T-cell (primary cell): ENCODE measurements around the gene CCDC3. TPM values are rescaled to one million over a fixed set of nuclear protein-coding genes. Genes with fewer than 3 reads are reported as not detected.

Experiments
- ATAC-seq, 4 experiments: fragments of 200-7000 bp in 3 of 4; fragments of 150-1000 bp in 1 of 4; cut with Tn5 transposase; replicated peaks in 1 of 4; 1 replicate in 3 of 4; 2 replicates in 1 of 4; pipeline ENCODE4 v1.10.0; 2021; ENCODE audit warnings: moderate library complexity in 3 of 4, mild to moderate bottlenecking in 2 of 4, moderate number of reproducible peaks in 1 of 4
- CTCF ChIA-PET, 2 donors: fragments of 300-600 bp; sonication (Branson Sonifier 250); formaldehyde crosslinking; loops; one replicate each; lab custom pipeline; 2022; ENCODE audit warnings: antibody characterized with exemption in 2 of 2; lab: Charles Lee
- POLR2A ChIA-PET, 2 donors: fragments of 300-600 bp; sonication (Branson Sonifier 250); formaldehyde crosslinking; loops; one replicate each; lab custom pipeline; 2022; ENCODE audit warnings: antibody characterized with exemption in 2 of 2; lab: Charles Lee
- DNase-seq, 35 experiments: peaks; one replicate each; pipeline versions ENCODE4 v3.0.0 to v3.0.0-alpha.2; 2013 to 2023
- H3K27ac ChIP-seq: one replicate; pipeline ENCODE4 v1.5.1; 2013; ENCODE audit warnings: low read length
- H3K27me3 ChIP-seq, 2 experiments: replicated peaks in 1 of 2; 1 replicate in 1 of 2; 2 replicates in 1 of 2; pipeline versions ENCODE4 v1.6.1 to v1.7.0; 2013; ENCODE audit warnings: low read length in 1 of 2, mixed read lengths in 1 of 2; ENCODE audit not compliant: control insufficient read depth in 2 of 2, insufficient read depth in 2 of 2; ENCODE audit errors: extremely low read depth in 1 of 2
- H3K36me3 ChIP-seq, 2 donors: 1 replicate in 1 of 2; 2 replicates in 1 of 2; pipeline versions ENCODE4 v1.6.1 to v1.7.0; 2013; ENCODE audit warnings: low read length in 1 of 2; ENCODE audit not compliant: control insufficient read depth in 2 of 2, insufficient read depth in 1 of 2; ENCODE audit errors: extremely low read depth in 1 of 2
- H3K4me1 ChIP-seq, 2 experiments: 1 replicate in 1 of 2; 2 replicates in 1 of 2; pipeline versions ENCODE4 v1.6.1 to v1.7.0; 2013; ENCODE audit warnings: low read length in 2 of 2, mixed read lengths in 1 of 2; ENCODE audit not compliant: insufficient read depth in 2 of 2, control insufficient read depth in 1 of 2; ENCODE audit errors: extremely low read depth in 1 of 2
- H3K4me3 ChIP-seq, 2 donors: 1 replicate in 1 of 2; 2 replicates in 1 of 2; pipeline versions ENCODE4 v1.5.1 to v1.7.0; 2013; ENCODE audit warnings: mild to moderate bottlenecking in 2 of 2, low read length in 1 of 2, moderate library complexity in 1 of 2; ENCODE audit not compliant: control insufficient read depth in 1 of 2; ENCODE audit errors: extremely low read depth in 1 of 2
- H3K9me3 ChIP-seq: 2 replicates; pipeline ENCODE4 v1.7.0; 2013
- H3K27ac Mint-ChIP-seq, 2 donors: one replicate each; pipeline ENCODE4 v1.8.0; 2020 to 2021; ENCODE audit warnings: mild to moderate bottlenecking in 2 of 2, mixed read lengths in 2 of 2
- H3K27me3 Mint-ChIP-seq, 2 donors: one replicate each; pipeline ENCODE4 v1.8.0; 2021 to 2022; ENCODE audit warnings: mixed read lengths in 2 of 2
- H3K36me3 Mint-ChIP-seq: one replicate; pipeline ENCODE4 v1.8.0; 2021; ENCODE audit warnings: mixed read lengths
- H3K4me1 Mint-ChIP-seq, 3 donors: one replicate each; pipeline ENCODE4 v1.8.0; 2020 to 2022; ENCODE audit warnings: mixed read lengths in 3 of 3, mild to moderate bottlenecking in 1 of 3
- H3K4me3 Mint-ChIP-seq, 3 donors: one replicate each; pipeline ENCODE4 v1.8.0; 2020 to 2022; ENCODE audit warnings: mild to moderate bottlenecking in 3 of 3, mixed read lengths in 3 of 3, moderate library complexity in 3 of 3
- H3K9me3 Mint-ChIP-seq, 3 donors: one replicate each; pipeline ENCODE4 v1.8.0; 2020 to 2022; ENCODE audit warnings: mixed read lengths in 3 of 3
- WGBS: methylation state at CpG from one replicate; pipeline ENCODE4 v1.1.5; 2013; ENCODE audit warnings: missing lambda C conversion rate; ENCODE audit not compliant: insufficient coverage; 5-methylcytosine and 5-hydroxymethylcytosine counted together
- total RNA-seq, 35 experiments: library from RNA in 6 of 35; stranded (reverse) in 6 of 35; fragments of 120-200 nt in 1 of 35; gene quantifications; one replicate each; pipeline versions ENCODE4 v1.2.1 to v1.2.4 and lab custom pipeline; 2013 to 2026

Gene CCDC3
- total RNA-seq, 5 donors from 2014 or later (not counting 1 experiment from before 2014, with no cell fraction given): 0.06 to 0.20 (median 0.16) TPM; not detected in 2

DNA sequence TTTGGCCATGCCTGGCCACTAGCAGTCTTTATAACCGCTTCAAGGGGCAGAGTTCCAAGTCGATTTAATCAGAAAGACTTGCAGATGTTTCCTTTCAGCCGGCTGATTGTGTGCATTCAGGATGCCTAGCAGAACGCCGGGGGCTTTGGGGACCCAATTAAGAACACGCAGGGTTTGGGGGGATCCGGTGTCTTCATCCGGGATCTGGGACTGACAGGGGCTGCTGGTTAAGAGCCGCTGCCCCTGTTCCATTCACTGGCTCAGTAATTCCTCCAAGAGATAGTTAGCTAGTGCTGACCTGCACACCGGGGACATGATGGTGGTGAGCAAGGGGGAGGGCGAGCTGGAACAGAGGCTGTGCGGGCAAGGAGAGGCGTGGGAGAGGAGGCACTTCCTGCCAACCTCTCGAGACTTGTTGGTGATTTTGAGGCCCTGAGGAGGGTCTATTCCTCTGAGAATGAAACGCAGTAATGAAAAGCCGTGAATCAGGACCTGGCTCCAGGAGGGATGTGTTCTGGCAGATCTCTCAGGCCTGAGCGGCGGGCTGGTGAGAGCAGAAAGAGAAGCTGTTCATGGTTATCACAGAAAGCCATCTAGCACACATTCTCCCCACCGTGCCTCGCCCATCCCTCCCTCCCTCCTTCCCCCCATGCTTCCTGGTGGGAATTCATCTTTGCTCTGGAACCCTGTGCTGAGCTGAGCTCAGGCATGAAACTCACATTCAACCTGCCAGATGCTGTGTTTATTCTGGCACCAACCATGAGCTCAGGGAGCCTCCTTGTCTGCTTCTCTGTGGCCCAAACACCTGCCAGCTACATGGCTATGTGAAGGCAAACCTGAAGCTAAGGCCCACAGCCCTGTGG, 152.0 kb downstream of the CCDC3 start:
- H3K36me3 Mint-ChIP-seq: no peaks in the 10 kb centered on the region
- H3K27me3 Mint-ChIP-seq: peaks cover 30 to 38% of the 10 kb centered on the region in 2 donors
- Histone ChIP-seq H3K4me3 (no peak overlapping the region), H3K27ac (no peak overlapping the region), H3K36me3 (no peaks in the 10 kb centered on the region), H3K4me1 (no peaks in the 10 kb centered on the region), H3K27me3 (peaks cover 0 to 35% of the 10 kb centered on the region in 2 experiments), H3K9me3 (no peaks in the 10 kb centered on the region)
- CTCF ChIA-PET: no interaction called here
- peaks cover 0 to 4% (median 0%) of the 10 kb centered on the region in 3 donors for H3K9me3 Mint-ChIP-seq
- no peak overlapping the region for H3K27ac Mint-ChIP-seq
- no peak overlapping the region for H3K4me3 Mint-ChIP-seq
- no peak for DNase-seq
- peaks cover 0 to 5% (median 3%) of the 10 kb centered on the region in 3 donors for H3K4me1 Mint-ChIP-seq
- POLR2A ChIA-PET: no interaction called here
- WGBS: 21% methylated on average over 15 of the region's 20 CpGs
- no peak for ATAC-seq

- peaks cover 26 to 35% of the 10 kb centered on the region in 2 donors for H3K27me3 Mint-ChIP-seq
- peaks cover 0 to 4% (median 0%) of the 10 kb centered on the region in 3 donors for H3K9me3 Mint-ChIP-seq
- CTCF ChIA-PET: no interaction called here
- H3K4me1 Mint-ChIP-seq: peaks cover 0 to 5% (median 3%) of the 10 kb centered on the region in 3 donors
- Histone ChIP-seq H3K27me3 (peaks cover 0 to 35% of the 10 kb centered on the region in 2 experiments), H3K36me3 (no peaks in the 10 kb centered on the region), H3K27ac (no peak overlapping the region), H3K4me1 (no peaks in the 10 kb centered on the region), H3K9me3 (no peaks in the 10 kb centered on the region), H3K4me3 (no peak overlapping the region)
- WGBS: 80% methylated on average over 4 of the region's 11 CpGs
- H3K27ac Mint-ChIP-seq: no peak overlapping the region
- POLR2A ChIA-PET: no interaction called here
- no peak overlapping the region for H3K4me3 Mint-ChIP-seq
- no peak for DNase-seq
- no peaks in the 10 kb centered on the region for H3K36me3 Mint-ChIP-seq
- no peak for ATAC-seq
These were observed 152.9 kb downstream of the CCDC3 start for GRCh38 chr10:12848439-12849173.

DNA sequence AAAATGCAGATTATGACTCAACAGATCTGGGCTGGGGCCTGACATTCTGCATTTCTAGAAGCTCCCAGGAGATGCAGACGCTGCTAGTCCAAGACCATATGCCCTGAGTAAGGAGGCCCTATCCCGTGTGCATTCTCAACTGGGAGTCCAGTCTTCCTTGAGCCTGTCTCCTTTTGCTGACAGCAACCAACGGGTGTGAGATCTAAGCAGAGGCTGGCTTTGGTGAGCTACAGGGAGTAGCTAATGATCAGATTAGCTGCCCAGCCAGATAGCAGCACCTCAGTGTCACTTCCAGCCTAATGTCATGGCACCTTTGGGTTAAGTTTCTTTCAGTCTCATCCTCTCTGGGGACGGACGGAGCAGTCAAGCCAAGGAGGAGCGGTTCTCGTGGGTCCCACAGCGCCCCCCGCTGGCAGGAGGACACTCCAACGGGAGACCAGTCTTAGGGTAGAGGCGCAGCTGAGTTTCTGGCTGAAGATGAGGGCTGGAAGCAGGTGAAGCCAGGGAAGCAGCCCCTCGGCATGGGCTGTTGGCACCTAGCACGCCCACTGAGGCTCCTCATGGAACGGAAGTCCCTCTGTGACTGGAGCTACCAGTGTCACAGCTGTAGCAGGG, 154.0 kb downstream of the CCDC3 start:
- no peak overlapping the region for H3K27ac ChIP-seq
- ATAC-seq (no peak), DNase-seq (no peak)
- ChIA-PET POLR2A (no interaction called here), CTCF (no interaction called here)
- Mint-ChIP-seq H3K36me3 (no peaks in the 10 kb centered on the region), H3K27me3 (peaks cover 24 to 28% of the 10 kb centered on the region in 2 donors), H3K9me3 (peaks cover 0 to 4% (median 0%) of the 10 kb centered on the region in 3 donors), H3K4me1 (peaks cover 0 to 5% (median 3%) of the 10 kb centered on the region in 3 donors), H3K4me3 (no peak overlapping the region), H3K27ac (no peak overlapping the region)
- H3K27me3 ChIP-seq: peaks cover 0 to 30% of the 10 kb centered on the region in 2 experiments
- H3K4me3 ChIP-seq: no peak overlapping the region
- H3K36me3 ChIP-seq: no peaks in the 10 kb centered on the region
- WGBS: 72% methylated on average over 13 of the region's 14 CpGs
- no peaks in the 10 kb centered on the region for H3K4me1 ChIP-seq
- H3K9me3 ChIP-seq: no peaks in the 10 kb centered on the region

GRCh38 chr10:12846718-12847117, 154.8 kb downstream of the CCDC3 start:
- DNase-seq: no peak
- ATAC-seq: no peak
- Histone ChIP-seq H3K27ac (no peak overlapping the region), H3K9me3 (no peaks in the 10 kb centered on the region), H3K4me3 (no peak overlapping the region), H3K27me3 (peaks cover 0 to 32% of the 10 kb centered on the region in 2 experiments), H3K4me1 (no peaks in the 10 kb centered on the region), H3K36me3 (no peaks in the 10 kb centered on the region)
- peaks cover 0 to 5% (median 3%) of the 10 kb centered on the region in 3 donors for H3K4me1 Mint-ChIP-seq
- CTCF ChIA-PET: interaction anchor here in 1 of 2 donors (0.6 kb wide), 1 partner anchor 704 kb away, joined by 3 read pairs; no protein-coding TSS in a partner anchor
- POLR2A ChIA-PET: no interaction called here
- H3K27me3 Mint-ChIP-seq: peaks cover 23 to 26% of the 10 kb centered on the region in 2 donors
- no peaks in the 10 kb centered on the region for H3K36me3 Mint-ChIP-seq
- H3K9me3 Mint-ChIP-seq: peaks cover 0 to 4% (median 0%) of the 10 kb centered on the region in 3 donors
- H3K4me3 Mint-ChIP-seq: no peak overlapping the region
- no CpG with 5 or more reads among the region's 1 CpG for WGBS
- no peak overlapping the region for H3K27ac Mint-ChIP-seq

Other genes starting within 250 kb of the CCDC3 start
- gene OPTN, start 98.5 kb upstream of the CCDC3 start, total RNA-seq: 100 to 1,000 TPM in 2 of 5 donors, 10 to 100 TPM in 3; 87.7 to 115 (median 94.9) TPM
- gene MCM10, start 159.8 kb upstream of the CCDC3 start, total RNA-seq: 1 to 10 TPM in 2 of 5 donors, under 1 TPM in 3; 0.65 to 1.4 (median 0.82) TPM
- gene UCMA, start 232.7 kb upstream of the CCDC3 start, total RNA-seq: not detected